ENCODE measurements around the gene PXMP2. TPM values are rescaled to one million over a fixed set of nuclear protein-coding genes. Genes with fewer than 3 reads are reported as not detected.

PXMP2 gene
- total RNA-seq, 1 experiment from 2014 or later, result 17.8 TPM

GRCh38 chr12:132711080-132711843, 23.9 kb downstream of the PXMP2 start:
- H3K56ac ChIP-seq (ENCODE audit: insufficient read length, low read depth, low read length), result no peak overlapping the region
- no peak overlapping the region for H2AFZ ChIP-seq (ENCODE audit: low read length)
- peak overlapping the region; percentile 64 for H3K4me2 ChIP-seq (ENCODE audit: insufficient read depth, insufficient read length, low read length)
- no peak overlapping the region for H3K4ac ChIP-seq (ENCODE audit: low read depth, low read length)
- Mint-ChIP-seq H3K4me1 (peaks cover 6 to 13% of the 10 kb centered on the region in 2 experiments), H3K9me3 (peaks cover 0 to 12% of the 10 kb centered on the region in 2 experiments; a peak in 2 of 5 replicates), H3K27me3 (ENCODE audit: low read depth) (no peaks in the 10 kb centered on the region), H3K27ac (peak overlapping the region in 1 of 3 experiments; percentile 62; a peak in 1 of 7 replicates), H3K36me3 (ENCODE audit: insufficient read depth in 1 of 3, low read depth in 3 of 3) (peaks cover 14 to 42% (median 37%) of the 10 kb centered on the region in 3 experiments; a peak in 6 of 7 replicates), H3K4me3 (peak overlapping the region; percentile 81 to 88)
- H4K91ac ChIP-seq (ENCODE audit: insufficient read length, low read depth, low read length), result no peak overlapping the region
- TF ChIP-seq CTCF (conservative IDR thresholded peaks at IDR 0.05), result no peak
- no peak overlapping the region; the same call in 1 of the 2 replicates for H2BK15ac ChIP-seq (ENCODE audit: low read depth, low read length)
- H3K79me2 ChIP-seq (ENCODE audit: insufficient read depth, low read length), result peaks cover 15% of the 10 kb centered on the region; the same call in 1 of the 2 replicates
- H3K27me3 ChIP-seq (ENCODE audit: insufficient read depth, low read length), result peaks cover 3% of the 10 kb centered on the region; the same call in 1 of the 2 replicates
- H2AK5ac ChIP-seq (ENCODE audit: insufficient read length, low read length), result no peak overlapping the region
- no peak overlapping the region for H3K23ac ChIP-seq (ENCODE audit: insufficient read length, low read depth, low read length)
- H3K9ac ChIP-seq (ENCODE audit: extremely low read depth, insufficient read length, low read length), result peak overlapping the region; percentile 25
- peak overlapping the region; percentile 71; the same call in 1 of the 2 replicates for H3K14ac ChIP-seq (ENCODE audit: insufficient read depth, low read length)
- DNase-seq, result no peak
- H3K27ac ChIP-seq (ENCODE audit: insufficient read length, low read depth, low read length), result no peak overlapping the region
- no peaks in the 10 kb centered on the region for H4K20me1 ChIP-seq (ENCODE audit: control insufficient read depth, insufficient read depth, insufficient read length)
- H3K79me1 ChIP-seq (ENCODE audit: insufficient read depth, low read depth, low read length, poor library complexity, severe bottlenecking), result peaks cover 6% of the 10 kb centered on the region
- no peak overlapping the region for H2BK120ac ChIP-seq (ENCODE audit: low read depth, low read length, poor library complexity, severe bottlenecking)
- no peak overlapping the region for H2BK12ac ChIP-seq (ENCODE audit: insufficient read length, low read depth, low read length)
- no peak overlapping the region for H3T11ph ChIP-seq (ENCODE audit: low read length)
- H3K4me1 ChIP-seq (ENCODE audit: insufficient read depth, low read length), result no peaks in the 10 kb centered on the region
- H3K9me3 ChIP-seq (ENCODE audit: control insufficient read depth, low read depth, low read length), result peaks cover 4% of the 10 kb centered on the region
- no peak overlapping the region for H3K18ac ChIP-seq (ENCODE audit: insufficient read length, low read depth, low read length)
- no peak overlapping the region for H4K5ac ChIP-seq (ENCODE audit: insufficient read length, low read depth, low read length)
- H2BK5ac ChIP-seq (ENCODE audit: insufficient read length, low read length), result no peak overlapping the region
- peaks cover 10% of the 10 kb centered on the region for H3K23me2 ChIP-seq (ENCODE audit: insufficient read length, low read depth, low read length, poor library complexity, severe bottlenecking)
- no CpG with 5 or more reads among the region's 59 CpGs for WGBS (ENCODE audit: extremely low coverage, insufficient read length, low lambda C conversion rate)
- no peak overlapping the region for H4K8ac ChIP-seq (replicated peaks; ENCODE audit: insufficient read length, low read depth, low read length)
- H2BK20ac ChIP-seq (ENCODE audit: low read depth, low read length, poor library complexity, severe bottlenecking), result no peak overlapping the region

Data from H9 (cell line).